Keratinocyte (primary cell): ENCODE measurements around the gene SLC17A7.
A peak's percentile ranks its signal among the peaks of the same experiment; 100 is the strongest.

ENCODE experiments used
- EZH2 ChIP-seq: IDR thresholded peaks from one replicate; pipeline ENCODE4 v1.6.1; 2012; ENCODE audit warnings: inconsistent platforms, mild to moderate bottlenecking, low read length, moderate library complexity
- TF ChIP-seq, protein P1 (sequence below), 3 experiments: IDR thresholded peaks in 1 of 3; conservative IDR thresholded peaks in 1 of 3; optimal IDR thresholded peaks in 1 of 3; 2 replicates in 2 of 3; 3 replicates in 1 of 3; pipeline versions ENCODE3 to v1.5.1; 2011; ENCODE audit warnings: low read length in 3 of 3, mild to moderate bottlenecking in 3 of 3, moderate library complexity in 2 of 3, control low read depth in 1 of 3, inconsistent platforms in 1 of 3; ENCODE audit not compliant: insufficient read depth in 2 of 3; ENCODE audit errors: extremely low read depth in 1 of 3

DNA sequence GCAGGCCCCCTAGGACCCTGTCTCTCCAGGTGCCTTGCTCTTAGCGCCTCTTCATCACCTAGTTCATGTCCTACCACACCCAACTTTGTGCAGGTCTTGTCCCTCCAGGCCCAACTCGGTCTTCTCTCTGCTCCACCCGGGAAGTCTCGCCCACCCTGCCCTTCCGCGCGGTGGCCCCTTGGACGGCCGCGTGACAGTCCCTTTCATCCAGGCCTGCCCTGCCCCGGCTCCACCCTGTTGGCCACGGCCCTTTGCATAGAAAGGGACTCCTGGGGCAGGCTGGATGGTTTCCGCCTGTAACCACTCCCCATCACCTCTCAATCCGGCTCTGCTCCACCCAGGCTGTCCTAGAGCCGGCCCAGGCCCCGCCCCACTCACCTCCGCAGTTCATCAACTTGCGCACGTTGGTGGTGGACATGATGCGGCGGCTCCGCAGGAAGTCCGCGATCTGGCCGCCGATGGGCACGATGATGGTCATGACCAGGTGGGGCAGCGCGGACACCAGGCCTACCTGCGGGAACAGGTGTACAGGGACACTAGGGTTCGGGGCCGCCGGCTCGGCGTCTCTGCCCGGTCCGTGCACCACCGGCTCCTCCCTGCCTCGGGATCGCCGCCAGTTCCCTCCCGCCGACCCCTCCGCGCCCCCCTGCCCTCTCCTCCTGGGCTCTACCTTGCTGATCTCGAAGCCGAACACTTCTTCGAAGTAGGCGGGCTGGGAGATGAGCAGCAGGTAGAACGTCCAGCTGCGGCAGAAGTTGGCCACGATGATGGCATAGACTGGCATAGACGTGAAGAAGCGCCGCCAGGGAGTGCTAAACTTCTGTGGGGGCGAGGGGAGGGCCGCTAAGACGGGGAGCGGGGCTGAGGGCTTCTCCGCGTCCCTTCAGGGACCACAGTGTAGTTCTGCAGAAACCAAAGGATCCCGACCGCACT is 8.9 kb downstream of the SLC17A7 start:
- TF ChIP-seq, protein P1, sequence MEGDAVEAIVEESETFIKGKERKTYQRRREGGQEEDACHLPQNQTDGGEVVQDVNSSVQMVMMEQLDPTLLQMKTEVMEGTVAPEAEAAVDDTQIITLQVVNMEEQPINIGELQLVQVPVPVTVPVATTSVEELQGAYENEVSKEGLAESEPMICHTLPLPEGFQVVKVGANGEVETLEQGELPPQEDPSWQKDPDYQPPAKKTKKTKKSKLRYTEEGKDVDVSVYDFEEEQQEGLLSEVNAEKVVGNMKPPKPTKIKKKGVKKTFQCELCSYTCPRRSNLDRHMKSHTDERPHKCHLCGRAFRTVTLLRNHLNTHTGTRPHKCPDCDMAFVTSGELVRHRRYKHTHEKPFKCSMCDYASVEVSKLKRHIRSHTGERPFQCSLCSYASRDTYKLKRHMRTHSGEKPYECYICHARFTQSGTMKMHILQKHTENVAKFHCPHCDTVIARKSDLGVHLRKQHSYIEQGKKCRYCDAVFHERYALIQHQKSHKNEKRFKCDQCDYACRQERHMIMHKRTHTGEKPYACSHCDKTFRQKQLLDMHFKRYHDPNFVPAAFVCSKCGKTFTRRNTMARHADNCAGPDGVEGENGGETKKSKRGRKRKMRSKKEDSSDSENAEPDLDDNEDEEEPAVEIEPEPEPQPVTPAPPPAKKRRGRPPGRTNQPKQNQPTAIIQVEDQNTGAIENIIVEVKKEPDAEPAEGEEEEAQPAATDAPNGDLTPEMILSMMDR (optimal IDR thresholded peaks at IDR 0.05 in 1 of 3, IDR thresholded peaks at IDR 0.05 in 1 of 3, conservative IDR thresholded peaks at IDR 0.05 in 1 of 3; ENCODE audit: extremely low read depth in 1 of 3, insufficient read depth in 2 of 3, low read length in 3 of 3): no peak
- peak; percentile 81 for TF ChIP-seq EZH2
